Pancreas (tissue), 10 donors: Measurements from ENCODE around the gene SP2. TPM values are rescaled to one million over a fixed set of nuclear protein-coding genes. Genes with fewer than 3 reads are reported as not detected.

ENCODE experiments used
- ATAC-seq, 4 donors: fragments of 200-7000 bp; cut with Tn5 transposase; one replicate each; pipeline versions ENCODE4 v1.8.0 to v1.9.1; 2020; ENCODE audit warnings: mild to moderate bottlenecking in 4 of 4, moderate library complexity in 4 of 4
- DNase-seq, 6 donors: peaks; one replicate each; pipeline ENCODE4 v3.0.0-alpha.2; 2020
- FAIRE-seq: peaks from 2 replicates; lab custom pipeline; 2012; peaks lifted over from hg19 to GRCh38; lab: Jason Lieb, UNC
- H3K27ac ChIP-seq, 4 donors: fragments of 200-600 bp; sonication (generic); 1 replicate in 3 of 4; 2 replicates in 1 of 4; pipeline versions ENCODE4 v1.5.0 to v1.8.0; 2020
- H3K27me3 ChIP-seq, 4 donors: fragments of 200-600 bp; one replicate each; pipeline ENCODE4 v1.8.0; 2021
- H3K36me3 ChIP-seq, 3 donors: fragments of 200-600 bp; sonication (generic) in 1 of 3; one replicate each; pipeline versions ENCODE4 v1.5.0 to v1.8.0; 2020 to 2021
- H3K4me1 ChIP-seq, 3 donors: fragments of 200-600 bp; one replicate each; pipeline ENCODE4 v1.8.0; 2021
- H3K4me3 ChIP-seq, 4 donors: fragments of 200-600 bp; sonication (generic) in 2 of 4; one replicate each; pipeline versions ENCODE4 v1.5.0 to v1.8.0; 2020 to 2021
- H3K9me3 ChIP-seq, 4 donors: fragments of 200-600 bp; one replicate each; pipeline ENCODE4 v1.8.0; 2021
- CTCF ChIP-seq, 4 donors: fragments of 200-600 bp; sonication (generic) in 3 of 4; IDR thresholded peaks; one replicate each; pipeline versions ENCODE4 v1.5.0 to v1.8.0; 2021; ENCODE audit warnings: antibody characterized with exemption in 4 of 4
- WGBS, 2 donors: extraction: QIAGEN DNeasy Blood & Tissue Kit; methylation state at CpG; one replicate each; pipeline ENCODE4 v1.1.7; 2013; 5-methylcytosine and 5-hydroxymethylcytosine counted together
- intact Hi-C, 3 donors: fragments of 100-400 bp; cut with DNase I; formaldehyde crosslinking; loops; one replicate each; pipeline versions ENCODE4 v1.11.1 to v1.14.2; 2022
- polyA plus RNA-seq, 2 donors: library from polyadenylated mRNA; stranded (reverse); fragments of 200-250 nt; gene quantifications; one replicate each; pipeline ENCODE4 v1.2.3, GENCODE V29; 2013
- total RNA-seq, 6 donors: library from RNA; stranded (reverse); fragmentation: NEBNext Ultra II Directional in 4 of 6; extraction: Animal tissue kit (Norgen Biotek cat#: 25700) in 4 of 6; gene quantifications; one replicate each; pipeline versions ENCODE4 v1.2.1 to v1.2.4, GENCODE V29; 2021 to 2023
- donor health status: healthy with polysubstance abuse.
- donor health status: DM: no; HTN: no; CAD: no; lungs with moderate emphysema.
- donor health status: DM: no; HTN: no; CAD: no.
- donor health status: control.
- donor health status: control.
- donor health status: Bipolar disorder and iron deficiency.
- donor health status: DM: yes; HTN: yes; CAD: no.
- donor health status: DM: no; HTN: no; CAD: no.
- donor health status: DM: no; HTN: no; CAD: no.
- donor health status: DM: yes; HTN: yes; CAD: no.

The SP2 gene
- total and polyA plus RNA-seq, 8 donors = 5.2 to 8.8 (median 6.9) TPM

GRCh38 chr17:47853616-47854015, 42.4 kb upstream of the SP2 start:
- H3K36me3 ChIP-seq = no peaks in the 10 kb centered on the region
- FAIRE-seq = no peak

GRCh38 chr17:47855737-47856136, 40.3 kb upstream of the SP2 start:
- FAIRE-seq = no peak
- Histone ChIP-seq H3K4me1 (peaks cover 0 to under 1% (median 0%) of the 10 kb centered on the region in 3 donors), H3K4me3 (no peak overlapping the region), H3K27me3 (peaks cover 0 to 26% (median 6%) of the 10 kb centered on the region in 4 donors), H3K36me3 (no peaks in the 10 kb centered on the region), H3K9me3 (no peaks in the 10 kb centered on the region), H3K27ac (no peak overlapping the region)
- 33 to 61% methylated on average over 3 of the region's 3 CpGs for WGBS, 2 donors
- intact Hi-C loops = no loop called here
- no peak for DNase-seq
- no peak for TF ChIP-seq CTCF (IDR thresholded peaks at IDR 0.05)
- ATAC-seq = no peak

More at GRCh38 chr17:47853616-47854015, 42.4 kb upstream of the SP2 start:
- DNase-seq (no peak), ATAC-seq (no peak)
- H3K4me1 ChIP-seq = peaks cover 0 to 6% (median 0%) of the 10 kb centered on the region in 3 donors
- WGBS, 2 donors = 24 to 26% methylated on average over 5 of the region's 5 CpGs
- H3K4me3 ChIP-seq = no peak overlapping the region
- H3K27me3 ChIP-seq = peaks cover 0 to 26% (median 6%) of the 10 kb centered on the region in 4 donors
- H3K9me3 ChIP-seq = no peaks in the 10 kb centered on the region
- intact Hi-C loops = no loop called here
- H3K27ac ChIP-seq = no peak overlapping the region
- TF ChIP-seq CTCF (IDR thresholded peaks at IDR 0.05) = no peak

- FAIRE-seq = no peak
- Histone ChIP-seq H3K4me3 (no peak overlapping the region), H3K27me3 (peaks cover 0 to 26% (median 6%) of the 10 kb centered on the region in 4 donors), H3K27ac (no peak overlapping the region), H3K4me1 (no peaks in the 10 kb centered on the region), H3K9me3 (no peaks in the 10 kb centered on the region), H3K36me3 (no peaks in the 10 kb centered on the region)
- ATAC-seq = no peak
- intact Hi-C loops = no loop called here
- no peak for TF ChIP-seq CTCF (IDR thresholded peaks at IDR 0.05)
- no peak for DNase-seq
These were observed 39.2 kb upstream of the SP2 start for GRCh38 chr17:47856830-47857229.

GRCh38 chr17:47857551-47858455, 38.2 kb upstream of the SP2 start:
- FAIRE-seq = no peak
- WGBS, 2 donors = 87 to 91% methylated on average over 15 to 16 of the region's 16 CpGs
- no peaks in the 10 kb centered on the region for H3K36me3 ChIP-seq
- ATAC-seq = no peak
- H3K4me1 ChIP-seq = no peaks in the 10 kb centered on the region
- H3K27ac ChIP-seq = no peak overlapping the region
- no peak overlapping the region for H3K4me3 ChIP-seq
- no peak for DNase-seq
- no peaks in the 10 kb centered on the region for H3K9me3 ChIP-seq
- intact Hi-C loops = no loop called here
- TF ChIP-seq CTCF (IDR thresholded peaks at IDR 0.05) = no peak
- H3K27me3 ChIP-seq = peaks cover 0 to 16% (median 5%) of the 10 kb centered on the region in 4 donors

- H3K27ac ChIP-seq = no peak overlapping the region
- no peak overlapping the region for H3K4me3 ChIP-seq
- FAIRE-seq = no peak
- no peak for TF ChIP-seq CTCF (IDR thresholded peaks at IDR 0.05)
- H3K9me3 ChIP-seq = no peaks in the 10 kb centered on the region
- ATAC-seq = no peak
- DNase-seq = no peak
- 82% methylated on average over 5 of the region's 5 CpGs for WGBS, 2 donors
- no peaks in the 10 kb centered on the region for H3K36me3 ChIP-seq
- H3K4me1 ChIP-seq = no peaks in the 10 kb centered on the region
- H3K27me3 ChIP-seq = no peaks in the 10 kb centered on the region
- intact Hi-C loops = no loop called here
These were observed 35.6 kb upstream of the SP2 start for GRCh38 chr17:47860386-47860785.
